Upper lobe of left lung (tissue), 6 donors: ENCODE data around the gene LRRC47. TPM values are rescaled to one million over a fixed set of nuclear protein-coding genes. Genes with fewer than 3 reads are reported as not detected.
"Not testable (repeated sequence)": the region's sequence is repeated elsewhere in the genome, so short reads cannot be mapped to it uniquely, and the experiment has no call there.

Source experiments
- ATAC-seq, 2 donors: fragments of 200-7000 bp; cut with Tn5 transposase; one replicate each; pipeline ENCODE4 v1.9.1; 2022; ENCODE audit warnings: mild to moderate bottlenecking in 2 of 2, moderate library complexity in 2 of 2; ENCODE audit not compliant: low FRiP score in 2 of 2
- DNase-seq, 2 donors: peaks; one replicate each; pipeline ENCODE4 v3.0.0-alpha.2; 2019 to 2020
- H3K27ac ChIP-seq, 4 donors: fragments of 200-600 bp; sonication (generic); one replicate each; pipeline ENCODE4 v1.5.1; 2016 to 2019
- H3K27me3 ChIP-seq, 4 donors: fragments of 200-600 bp; sonication (generic); one replicate each; pipeline ENCODE4 v1.5.1; 2017 to 2019
- H3K36me3 ChIP-seq, 4 donors: fragments of 200-600 bp; sonication (generic); one replicate each; pipeline ENCODE4 v1.5.1; 2016 to 2019
- H3K4me1 ChIP-seq, 4 donors: fragments of 200-600 bp; sonication (generic); one replicate each; pipeline ENCODE4 v1.5.1; 2018 to 2019
- H3K4me3 ChIP-seq, 4 donors: fragments of 200-600 bp; sonication (generic); one replicate each; pipeline ENCODE4 v1.5.1; 2017 to 2019; ENCODE audit warnings: mild to moderate bottlenecking in 2 of 4, moderate library complexity in 1 of 4
- H3K9me3 ChIP-seq, 4 donors: fragments of 200-600 bp; sonication (generic); one replicate each; pipeline ENCODE4 v1.5.1; 2018 to 2019
- CTCF ChIP-seq, 6 experiments: fragments of 450-650 bp in 4 of 6; fragments of 200-600 bp in 2 of 6; sonication (generic) in 2 of 6; IDR thresholded peaks; one replicate each; pipeline ENCODE4 v1.5.1; 2016 to 2019; ENCODE audit warnings: antibody characterized with exemption in 6 of 6
- EP300 ChIP-seq, 4 donors: sonication (generic); formaldehyde crosslinking; IDR thresholded peaks; one replicate each; pipeline ENCODE4 v1.5.1; 2017; ENCODE audit warnings: antibody characterized with exemption in 4 of 4, control low read depth in 2 of 4
- POLR2A ChIP-seq, 4 donors: fragments of 450-650 bp; IDR thresholded peaks; one replicate each; pipeline ENCODE4 v1.5.1; 2016 to 2017; ENCODE audit warnings: antibody characterized with exemption in 4 of 4, mild to moderate bottlenecking in 2 of 4
- POLR2AphosphoS5 ChIP-seq, 2 donors: sonication (generic); formaldehyde crosslinking; IDR thresholded peaks; one replicate each; pipeline ENCODE4 v1.5.1; 2017; ENCODE audit warnings: antibody characterized with exemption in 2 of 2
- WGBS, 2 donors: methylation state at CpG; one replicate each; pipeline ENCODE4 v1.1.5; 2017 to 2018; 5-methylcytosine and 5-hydroxymethylcytosine counted together
- total RNA-seq, 6 donors: library from RNA; depleted of rRNA in 4 of 6; stranded (reverse); fragments of >200 nt in 4 of 6; gene quantifications; one replicate each; pipeline versions ENCODE4 v1.1.0 to v1.2.1, GENCODE V29; 2016 to 2021
- donor health status: DM: no; HTN: no; CAD: no; lungs with moderate emphysema.
- donor health status: DM: no; HTN: yes; CAD: no; lungs with severe emphysema.

The LRRC47 gene
- total RNA-seq, 6 donors from 2014 or later: 30.3 to 63.9 (median 39.3) TPM

GRCh38 chr1:3814065-3814464 is 17.8 kb upstream of the LRRC47 start:
- Histone ChIP-seq H3K27ac (no peak overlapping the region), H3K4me3 (no peak overlapping the region), H3K4me1 (no peaks in the 10 kb centered on the region), H3K27me3 (no peaks in the 10 kb centered on the region), H3K36me3 (peaks cover 6 to 41% (median 21%) of the 10 kb centered on the region in 4 donors), H3K9me3 (no peaks in the 10 kb centered on the region)
- no peak for ATAC-seq
- WGBS, 2 donors: 100% methylated on average over 2 of the region's 2 CpGs
- TF ChIP-seq CTCF (IDR thresholded peaks at IDR 0.05): no peak
- TF ChIP-seq EP300 (IDR thresholded peaks at IDR 0.05): no peak
- TF ChIP-seq POLR2AphosphoS5 (IDR thresholded peaks at IDR 0.05): no peak
- TF ChIP-seq POLR2A (IDR thresholded peaks at IDR 0.05): no peak
- DNase-seq: no peak

- no peak overlapping the region for H3K27ac ChIP-seq
- no peak for ATAC-seq
- H3K9me3 ChIP-seq: no peaks in the 10 kb centered on the region
- TF ChIP-seq POLR2A (IDR thresholded peaks at IDR 0.05) (no peak), POLR2AphosphoS5 (IDR thresholded peaks at IDR 0.05) (no peak), CTCF (IDR thresholded peaks at IDR 0.05) (no peak), EP300 (IDR thresholded peaks at IDR 0.05) (no peak)
- no peaks in the 10 kb centered on the region for H3K27me3 ChIP-seq
- peaks cover 6 to 30% (median 21%) of the 10 kb centered on the region in 4 donors for H3K36me3 ChIP-seq
- no peak overlapping the region for H3K4me3 ChIP-seq
- WGBS, 2 donors: 74 to 85% methylated on average over 2 of the region's 2 CpGs
- no peak for DNase-seq
- H3K4me1 ChIP-seq: no peaks in the 10 kb centered on the region
Measured at GRCh38 chr1:3811595-3811911, 15.3 kb upstream of the LRRC47 start.

- not testable (repeated sequence) for ATAC-seq, H3K9me3 ChIP-seq, H3K27me3 ChIP-seq, DNase-seq, H3K27ac ChIP-seq, H3K4me3 ChIP-seq, H3K4me1 ChIP-seq
- WGBS, 2 donors: 73 to 82% methylated on average over 9 of the region's 9 CpGs
- peaks cover 6 to 17% (median 10%) of the 10 kb centered on the region in 4 donors for H3K36me3 ChIP-seq
Measured at GRCh38 chr1:3810149-3810761, 14.0 kb upstream of the LRRC47 start.

GRCh38 chr1:3809680-3810079 is 13.4 kb upstream of the LRRC47 start:
- DNase-seq: no peak

GRCh38 chr1:3807769-3808168 is 11.5 kb upstream of the LRRC47 start:
- Histone ChIP-seq H3K4me3 (no peak overlapping the region), H3K36me3 (no peaks in the 10 kb centered on the region), H3K27ac (no peak overlapping the region), H3K4me1 (no peaks in the 10 kb centered on the region), H3K27me3 (no peaks in the 10 kb centered on the region), H3K9me3 (no peaks in the 10 kb centered on the region)
- TF ChIP-seq CTCF (IDR thresholded peaks at IDR 0.05) (no peak), POLR2AphosphoS5 (IDR thresholded peaks at IDR 0.05) (no peak), EP300 (IDR thresholded peaks at IDR 0.05) (no peak), POLR2A (IDR thresholded peaks at IDR 0.05) (no peak)
- DNase-seq: no peak
- 77 to 88% methylated on average over 4 to 5 of the region's 5 CpGs for WGBS, 2 donors
- no peak for ATAC-seq

More at GRCh38 chr1:3809680-3810079, 13.4 kb upstream of the LRRC47 start:
- no peaks in the 10 kb centered on the region for H3K27me3 ChIP-seq
- peaks cover 3 to 11% (median 5%) of the 10 kb centered on the region in 4 donors for H3K36me3 ChIP-seq
- no peaks in the 10 kb centered on the region for H3K4me1 ChIP-seq
- H3K9me3 ChIP-seq: no peaks in the 10 kb centered on the region
- no peak overlapping the region for H3K4me3 ChIP-seq
- H3K27ac ChIP-seq: no peak overlapping the region
- WGBS, 2 donors: 66% methylated on average over 7 of the region's 7 CpGs
- TF ChIP-seq CTCF (IDR thresholded peaks at IDR 0.05): no peak
- TF ChIP-seq POLR2A (IDR thresholded peaks at IDR 0.05): no peak
- TF ChIP-seq EP300 (IDR thresholded peaks at IDR 0.05): no peak
- TF ChIP-seq POLR2AphosphoS5 (IDR thresholded peaks at IDR 0.05): no peak
- peak in 1 of 2 donors; percentile 17 for ATAC-seq
